Measurements from ENCODE around the gene CTXN1.

CTXN1 gene

DNA sequence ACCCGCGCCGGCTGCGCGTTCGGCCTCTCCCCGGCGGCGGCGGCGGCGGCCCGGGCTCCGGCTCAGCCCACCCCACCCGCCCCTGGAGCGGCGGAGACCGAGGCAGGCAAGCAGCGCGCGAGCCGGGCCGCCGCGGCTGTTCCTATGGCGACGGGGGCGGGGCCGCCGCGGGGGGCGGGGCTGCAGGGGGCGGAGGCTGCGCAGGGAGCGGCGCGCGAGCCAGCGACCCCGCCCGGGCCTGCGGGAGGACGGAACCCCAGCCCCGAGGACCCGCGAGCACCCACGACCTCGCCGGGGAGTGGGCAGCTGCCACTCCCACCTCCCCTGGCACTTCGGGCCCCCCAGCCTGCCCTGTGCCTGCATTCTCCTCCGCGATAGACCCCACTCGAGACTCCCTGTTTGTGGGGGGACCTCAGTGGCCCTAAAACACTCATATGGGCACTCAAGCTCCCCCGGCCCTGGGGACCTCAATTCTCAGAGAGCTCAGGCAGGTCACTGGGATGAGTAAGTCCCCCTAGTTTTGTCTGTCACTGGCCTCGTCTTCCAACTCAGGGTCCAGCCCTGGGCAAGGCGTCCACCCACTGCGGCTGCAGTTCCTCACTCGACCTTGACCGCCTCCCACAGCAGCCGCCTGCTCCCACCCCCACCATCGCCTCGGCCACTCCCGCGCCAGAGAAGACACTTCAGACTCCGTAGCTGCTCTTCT lies at the start of gene CTXN1:
Gene CTXN1, minus strand, starts transcription at position 115 of the 706 bp plus-strand sequence. CDS start 597 bp downstream, outside the sequence.
- no CpG with 5 or more reads among the region's 65 CpGs for WGBS (ENCODE audit: insufficient coverage, insufficient read length)
- no peak for DNase-seq (ENCODE audit: low read depth, low spot score)
- H3K36me3 ChIP-seq (ENCODE audit: control insufficient read depth, insufficient read depth, low read length) = peaks cover 11% of the 10 kb centered on the region

DNA sequence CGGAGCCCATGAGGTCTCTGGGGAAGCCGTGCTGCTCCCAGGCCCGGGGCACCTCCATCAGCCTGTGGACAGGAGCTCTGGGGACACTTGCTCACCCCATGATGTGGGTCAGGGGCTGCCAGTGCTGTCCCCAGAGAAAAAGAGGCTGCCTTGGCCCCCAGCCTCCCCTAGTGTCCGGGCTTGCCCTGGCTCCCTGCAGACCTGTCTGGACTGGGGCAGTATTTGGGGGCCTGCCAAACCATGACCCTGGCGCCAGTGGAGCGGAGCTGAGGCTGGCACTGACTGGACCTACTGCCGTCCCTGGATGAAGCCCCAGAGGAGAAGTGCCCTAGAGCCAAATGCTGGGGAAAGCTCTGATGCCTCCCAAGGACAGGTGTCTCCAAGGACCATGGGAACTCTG lies 49.1 kb upstream of the CTXN1 start:
- no peak overlapping the region for H3K27ac ChIP-seq (ENCODE audit: low read length)
- peaks cover 40% of the 10 kb centered on the region for H3K36me3 ChIP-seq (ENCODE audit: control insufficient read depth, insufficient read depth, low read length)
- H3K4me3 ChIP-seq (ENCODE audit: low read length) = no peak overlapping the region
- no peaks in the 10 kb centered on the region for H3K27me3 ChIP-seq (ENCODE audit: control insufficient read depth, insufficient read depth, low read length)
- no CpG with 5 or more reads among the region's 7 CpGs for WGBS (ENCODE audit: insufficient coverage, insufficient read length)
- no peaks in the 10 kb centered on the region; the same call in 1 of the 2 replicates for H3K4me1 ChIP-seq (ENCODE audit: control insufficient read depth, insufficient read depth, low read length)
- H3K9me3 ChIP-seq (ENCODE audit: control insufficient read depth, insufficient read depth, low read length) = no peaks in the 10 kb centered on the region
- DNase-seq (ENCODE audit: low read depth, low spot score) = no peak

More for the DNA sequence above, at the start of gene CTXN1:
- Histone ChIP-seq H3K4me1 (ENCODE audit: control insufficient read depth, insufficient read depth, low read length) (0 out of 2 replicates have a peak, but pooled peaks cover 5% of the 10 kb centered on the region), H3K9me3 (ENCODE audit: control insufficient read depth, insufficient read depth, low read length) (no peaks in the 10 kb centered on the region), H3K27ac (ENCODE audit: low read length) (no peak within 1 kb of the TSS), H3K27me3 (ENCODE audit: control insufficient read depth, insufficient read depth, low read length) (no peaks in the 10 kb centered on the region), H3K4me3 (ENCODE audit: low read length) (peak within 1 kb of the TSS; percentile 50)

DNA sequence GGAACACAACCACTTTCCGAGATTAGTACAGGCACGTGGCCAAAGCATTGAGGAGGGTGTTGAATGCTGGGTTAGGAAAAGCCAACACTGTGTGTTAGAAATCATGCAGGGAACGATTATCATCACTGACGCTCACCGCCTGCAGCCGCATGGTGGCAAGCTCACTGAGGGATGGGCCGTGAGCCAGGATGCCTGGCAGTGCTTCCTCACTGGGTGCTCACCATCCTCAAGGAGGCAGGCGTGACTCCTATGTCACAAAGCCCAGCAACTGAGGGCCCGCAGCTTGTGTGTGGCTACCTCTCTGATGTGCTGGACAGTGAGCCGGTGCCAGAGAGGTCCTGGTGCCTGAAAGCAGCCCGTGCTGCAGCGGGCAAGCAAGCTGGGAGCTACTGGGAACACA lies 47.9 kb upstream of the CTXN1 start:
- H3K9me3 ChIP-seq (ENCODE audit: control insufficient read depth, insufficient read depth, low read length) = no peaks in the 10 kb centered on the region
- H3K4me1 ChIP-seq (ENCODE audit: control insufficient read depth, insufficient read depth, low read length) = peaks cover 4% of the 10 kb centered on the region
- H3K4me3 ChIP-seq (ENCODE audit: low read length) = no peak overlapping the region
- no CpG with 5 or more reads among the region's 12 CpGs for WGBS (ENCODE audit: insufficient coverage, insufficient read length)
- H3K27ac ChIP-seq (ENCODE audit: low read length) = no peak overlapping the region
- DNase-seq (ENCODE audit: low read depth, low spot score) = no peak
- H3K36me3 ChIP-seq (ENCODE audit: control insufficient read depth, insufficient read depth, low read length) = peaks cover 31% of the 10 kb centered on the region
- no peaks in the 10 kb centered on the region for H3K27me3 ChIP-seq (ENCODE audit: control insufficient read depth, insufficient read depth, low read length)

DNA sequence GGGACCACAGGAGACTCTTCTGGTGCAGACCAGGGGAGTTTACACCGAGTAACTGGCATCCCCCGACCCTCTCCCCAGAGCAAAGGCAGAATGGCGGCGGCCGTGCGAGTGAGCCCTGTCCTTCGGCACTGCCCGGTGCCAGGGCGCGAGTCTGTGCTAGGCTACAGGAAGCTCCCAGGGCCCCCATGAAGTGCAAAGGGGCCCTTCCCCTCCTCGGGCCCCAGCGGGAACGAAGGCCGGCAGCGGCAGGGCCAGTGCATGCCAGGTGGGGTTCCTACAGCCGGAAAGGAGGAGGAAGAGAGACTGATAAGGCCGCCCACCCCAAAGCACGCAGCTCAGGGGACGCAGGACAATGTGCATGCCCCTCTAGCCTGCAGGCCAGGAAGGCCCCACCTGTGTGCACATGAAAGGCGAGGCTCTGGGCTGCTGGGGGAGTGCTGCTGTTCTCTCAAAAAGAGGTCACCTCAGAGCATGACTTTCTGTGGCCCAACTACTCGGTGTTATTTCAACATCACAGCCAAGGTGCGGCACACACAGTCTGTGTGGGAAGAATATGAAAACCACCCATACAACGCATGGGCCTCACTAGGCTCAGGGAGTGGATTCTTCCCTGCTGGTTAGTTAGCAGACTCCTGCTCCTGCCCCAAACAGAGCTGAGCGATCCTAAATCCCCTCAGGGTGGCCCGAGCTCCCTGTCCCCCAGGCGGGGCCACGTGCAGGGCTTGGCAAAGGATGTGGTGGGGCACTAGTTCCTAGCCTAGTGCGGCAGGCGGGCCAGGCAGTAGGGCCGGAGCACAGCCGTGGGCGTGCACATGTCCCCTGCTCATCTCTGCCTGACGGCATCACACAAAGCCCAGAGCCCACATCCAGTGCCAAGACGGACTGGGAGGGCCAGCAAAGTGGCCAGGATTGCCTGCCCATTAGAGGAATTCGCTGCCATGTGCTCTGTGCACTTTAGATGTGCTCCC lies 45.9 kb upstream of the CTXN1 start:
- H3K27ac ChIP-seq (ENCODE audit: low read length) = no peak overlapping the region
- no peak for DNase-seq (ENCODE audit: low read depth, low spot score)
- H3K4me3 ChIP-seq (ENCODE audit: low read length) = no peak overlapping the region
- H3K36me3 ChIP-seq (ENCODE audit: control insufficient read depth, insufficient read depth, low read length) = peaks cover 35% of the 10 kb centered on the region
- no CpG with 5 or more reads among the region's 35 CpGs for WGBS (ENCODE audit: insufficient coverage, insufficient read length)
- no peaks in the 10 kb centered on the region for H3K27me3 ChIP-seq (ENCODE audit: control insufficient read depth, insufficient read depth, low read length)
- no peaks in the 10 kb centered on the region for H3K9me3 ChIP-seq (ENCODE audit: control insufficient read depth, insufficient read depth, low read length)
- peaks cover 7% of the 10 kb centered on the region for H3K4me1 ChIP-seq (ENCODE audit: control insufficient read depth, insufficient read depth, low read length)

- Histone ChIP-seq H3K27ac (ENCODE audit: low read length) (no peak overlapping the region), H3K4me3 (ENCODE audit: low read length) (no peak overlapping the region), H3K36me3 (ENCODE audit: control insufficient read depth, insufficient read depth, low read length) (peaks cover 37% of the 10 kb centered on the region), H3K9me3 (ENCODE audit: control insufficient read depth, insufficient read depth, low read length) (no peaks in the 10 kb centered on the region), H3K4me1 (ENCODE audit: control insufficient read depth, insufficient read depth, low read length) (peaks cover 7% of the 10 kb centered on the region), H3K27me3 (ENCODE audit: control insufficient read depth, insufficient read depth, low read length) (no peaks in the 10 kb centered on the region)
- DNase-seq (ENCODE audit: low read depth, low spot score) = peak; percentile 81
- WGBS (ENCODE audit: insufficient coverage, insufficient read length) = no CpG with 5 or more reads among the region's 12 CpGs
These were observed 44.9 kb upstream of the CTXN1 start for GRCh38 chr19:7970716-7971448.

DNA sequence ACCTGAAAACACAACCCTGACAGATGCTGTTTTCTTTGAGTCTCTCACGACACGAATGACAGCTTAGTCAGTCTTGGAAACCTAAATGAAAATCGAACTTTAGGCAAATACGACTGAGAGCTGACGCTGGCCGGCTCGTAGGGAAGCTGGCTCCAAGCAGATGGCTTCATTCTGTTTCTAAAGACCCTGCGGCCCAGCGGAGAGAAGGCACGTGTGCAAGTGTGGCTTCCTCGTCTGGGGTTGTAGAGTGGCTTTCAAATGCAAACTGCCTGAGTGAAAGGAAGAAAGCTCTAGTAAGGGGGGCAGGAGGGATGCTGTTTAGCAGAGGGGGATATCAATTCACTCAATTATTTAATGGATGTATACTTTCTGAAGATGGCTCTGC lies 43.6 kb upstream of the CTXN1 start:
- no CpG with 5 or more reads among the region's 11 CpGs for WGBS (ENCODE audit: insufficient coverage, insufficient read length)
- H3K9me3 ChIP-seq (ENCODE audit: control insufficient read depth, insufficient read depth, low read length) = no peaks in the 10 kb centered on the region
- DNase-seq (ENCODE audit: low read depth, low spot score) = peak; percentile 35
- peaks cover 7% of the 10 kb centered on the region for H3K4me1 ChIP-seq (ENCODE audit: control insufficient read depth, insufficient read depth, low read length)
- no peak overlapping the region for H3K27ac ChIP-seq (ENCODE audit: low read length)
- peaks cover 34% of the 10 kb centered on the region for H3K36me3 ChIP-seq (ENCODE audit: control insufficient read depth, insufficient read depth, low read length)
- H3K27me3 ChIP-seq (ENCODE audit: control insufficient read depth, insufficient read depth, low read length) = no peaks in the 10 kb centered on the region
- no peak overlapping the region for H3K4me3 ChIP-seq (ENCODE audit: low read length)

- WGBS (ENCODE audit: insufficient coverage, insufficient read length) = no CpG with 5 or more reads among the region's 20 CpGs
- no peak overlapping the region for H3K4me3 ChIP-seq (ENCODE audit: low read length)
- no peak overlapping the region for H3K27ac ChIP-seq (ENCODE audit: low read length)
- H3K27me3 ChIP-seq (ENCODE audit: control insufficient read depth, insufficient read depth, low read length) = no peaks in the 10 kb centered on the region
- DNase-seq (ENCODE audit: low read depth, low spot score) = no peak
- peaks cover 30% of the 10 kb centered on the region for H3K36me3 ChIP-seq (ENCODE audit: control insufficient read depth, insufficient read depth, low read length)
- H3K9me3 ChIP-seq (ENCODE audit: control insufficient read depth, insufficient read depth, low read length) = no peaks in the 10 kb centered on the region
- peaks cover 7% of the 10 kb centered on the region for H3K4me1 ChIP-seq (ENCODE audit: control insufficient read depth, insufficient read depth, low read length)
These were observed 43.0 kb upstream of the CTXN1 start for GRCh38 chr19:7968796-7969554.

DNA sequence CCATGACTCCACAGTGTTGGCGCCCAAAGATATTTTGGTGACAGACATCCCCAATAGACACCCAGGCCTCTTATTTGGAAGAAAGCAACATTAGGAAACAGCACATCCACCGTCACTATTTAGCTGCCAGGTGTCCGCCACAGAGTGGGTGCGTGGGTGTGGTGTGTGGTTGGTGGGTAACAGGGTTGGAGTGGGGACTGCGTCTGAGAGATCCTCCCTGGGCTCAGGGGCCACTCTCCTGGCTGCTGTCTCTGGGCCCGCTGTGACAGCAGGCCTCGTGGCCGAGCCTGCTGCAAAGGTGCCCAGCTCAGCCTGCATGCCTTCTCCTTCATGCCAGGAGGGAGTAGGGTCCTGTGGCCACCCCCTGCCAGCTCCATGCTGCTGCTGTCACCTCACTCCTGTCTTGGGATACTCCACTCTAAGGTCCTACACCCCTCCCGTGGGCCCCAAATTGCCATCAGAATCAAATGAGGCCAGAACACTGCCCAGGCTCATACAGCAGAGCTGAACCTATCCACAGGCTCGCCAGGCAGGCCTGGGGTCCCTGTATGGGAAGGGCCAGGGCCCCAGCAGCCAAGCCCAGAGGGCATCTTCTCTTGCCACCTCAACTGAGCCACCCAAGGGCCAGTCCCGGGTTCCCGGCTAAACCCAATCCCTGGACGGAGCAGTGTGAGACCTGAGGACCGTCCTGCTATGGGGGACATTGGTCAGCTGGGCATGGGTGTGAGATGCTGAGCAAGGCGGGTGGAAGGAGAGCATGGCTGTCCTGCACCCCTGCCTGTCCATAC lies 42.3 kb upstream of the CTXN1 start:
- H3K36me3 ChIP-seq (ENCODE audit: control insufficient read depth, insufficient read depth, low read length) = peaks cover 31% of the 10 kb centered on the region
- H3K9me3 ChIP-seq (ENCODE audit: control insufficient read depth, insufficient read depth, low read length) = no peaks in the 10 kb centered on the region
- H3K4me3 ChIP-seq (ENCODE audit: low read length) = no peak overlapping the region
- H3K27me3 ChIP-seq (ENCODE audit: control insufficient read depth, insufficient read depth, low read length) = no peaks in the 10 kb centered on the region
- H3K4me1 ChIP-seq (ENCODE audit: control insufficient read depth, insufficient read depth, low read length) = peaks cover 7% of the 10 kb centered on the region
- H3K27ac ChIP-seq (ENCODE audit: low read length) = no peak overlapping the region
- DNase-seq (ENCODE audit: low read depth, low spot score) = no peak
- no CpG with 5 or more reads among the region's 15 CpGs for WGBS (ENCODE audit: insufficient coverage, insufficient read length)

DNA sequence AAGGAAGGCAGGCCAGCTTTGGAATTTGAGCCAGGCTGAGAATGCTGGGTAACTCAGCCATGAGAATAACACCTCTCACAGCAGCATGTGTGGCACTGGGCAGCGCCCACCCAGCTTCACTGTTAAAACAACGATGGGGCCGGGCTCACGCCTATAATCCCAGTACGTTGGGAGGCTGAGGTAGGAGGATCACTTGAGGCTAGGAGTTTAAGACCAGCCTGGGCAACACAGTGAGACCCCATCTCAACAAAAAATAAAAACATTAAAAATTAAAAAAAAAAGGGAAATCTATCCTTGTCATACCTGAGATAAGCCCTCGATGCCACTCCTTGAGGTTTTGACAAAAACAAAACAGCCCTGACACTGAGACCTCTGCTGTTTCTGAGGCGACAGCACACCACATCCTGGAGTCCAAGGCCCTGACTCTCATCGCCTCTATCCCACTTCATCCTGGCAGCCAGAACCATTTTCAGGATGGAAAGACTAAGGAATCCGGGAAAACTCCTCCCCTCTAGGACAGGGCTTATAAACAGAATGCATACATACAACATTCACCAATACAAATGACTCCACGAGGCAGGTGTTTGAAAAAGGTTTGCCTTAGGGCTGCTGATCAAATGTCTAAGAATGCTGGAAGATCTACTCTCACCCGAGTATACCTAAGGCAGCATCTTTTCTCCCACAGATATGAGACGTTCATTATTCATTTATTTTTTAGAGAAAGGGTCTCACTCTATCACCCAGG lies 40.2 kb upstream of the CTXN1 start:
- H3K4me3 ChIP-seq (ENCODE audit: low read length) = no peak overlapping the region
- no peak overlapping the region for H3K27ac ChIP-seq (ENCODE audit: low read length)
- WGBS (ENCODE audit: insufficient coverage, insufficient read length) = no CpG with 5 or more reads among the region's 12 CpGs
- peaks cover 7% of the 10 kb centered on the region for H3K4me1 ChIP-seq (ENCODE audit: control insufficient read depth, insufficient read depth, low read length)
- peaks cover 36% of the 10 kb centered on the region for H3K36me3 ChIP-seq (ENCODE audit: control insufficient read depth, insufficient read depth, low read length)
- H3K9me3 ChIP-seq (ENCODE audit: control insufficient read depth, insufficient read depth, low read length) = no peaks in the 10 kb centered on the region
- H3K27me3 ChIP-seq (ENCODE audit: control insufficient read depth, insufficient read depth, low read length) = no peaks in the 10 kb centered on the region
- no peak for DNase-seq (ENCODE audit: low read depth, low spot score)

Measured in iPS DF 6.9 (cell line).